ENCODE measurements around the gene FLT1.

The FLT1 gene

GRCh38 chr13:28376604-28377003, 118.3 kb downstream of the FLT1 start:
- DNase-seq, result no peak

- no peak for DNase-seq
Measured at GRCh38 chr13:28375250-28375930, 119.5 kb downstream of the FLT1 start.

DNA sequence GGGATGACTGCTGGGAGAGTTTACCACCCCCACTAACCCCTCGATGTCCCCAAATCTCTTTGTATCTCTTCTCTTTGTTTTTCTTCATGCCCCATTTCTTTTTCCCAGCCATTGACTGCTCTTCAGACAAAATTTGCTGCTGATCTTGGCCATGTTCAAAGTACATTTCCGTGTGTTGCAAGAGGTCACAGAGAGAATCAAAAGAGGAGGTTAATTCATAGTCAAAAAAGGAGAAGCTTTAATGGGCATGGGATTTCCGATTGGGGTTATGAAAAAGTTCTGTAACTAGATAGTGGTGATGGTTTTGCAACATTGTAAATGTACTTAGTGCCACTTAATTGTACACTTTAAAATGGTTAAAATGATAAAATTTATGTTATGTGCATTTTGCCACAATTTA, 121.1 kb downstream of the FLT1 start:
- no peak for DNase-seq

DNA sequence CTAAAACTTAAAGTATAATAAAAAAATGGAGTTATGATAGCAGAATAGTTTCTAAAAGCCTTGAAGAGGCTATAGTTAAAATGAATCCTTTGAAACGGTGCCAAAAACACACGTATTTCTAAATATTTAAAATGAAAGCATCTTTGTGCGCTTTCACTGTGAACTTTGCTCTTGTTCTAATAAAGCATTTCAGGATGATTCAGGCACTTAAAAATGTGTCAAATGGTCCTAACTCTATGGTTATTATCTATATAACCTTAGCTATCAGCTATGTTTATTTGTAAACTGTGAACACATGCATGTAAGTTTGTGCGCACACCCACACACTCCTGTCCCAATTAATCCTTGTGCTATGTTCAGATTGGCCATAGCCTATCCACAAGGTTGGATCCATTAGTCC, 124.5 kb downstream of the FLT1 start:
- DNase-seq, result no peak

GRCh38 chr13:28358708-28359107, 136.2 kb downstream of the FLT1 start:
- no peak for DNase-seq

GRCh38 chr13:28357911-28358433, 137.0 kb downstream of the FLT1 start:
- no peak for DNase-seq

DNA sequence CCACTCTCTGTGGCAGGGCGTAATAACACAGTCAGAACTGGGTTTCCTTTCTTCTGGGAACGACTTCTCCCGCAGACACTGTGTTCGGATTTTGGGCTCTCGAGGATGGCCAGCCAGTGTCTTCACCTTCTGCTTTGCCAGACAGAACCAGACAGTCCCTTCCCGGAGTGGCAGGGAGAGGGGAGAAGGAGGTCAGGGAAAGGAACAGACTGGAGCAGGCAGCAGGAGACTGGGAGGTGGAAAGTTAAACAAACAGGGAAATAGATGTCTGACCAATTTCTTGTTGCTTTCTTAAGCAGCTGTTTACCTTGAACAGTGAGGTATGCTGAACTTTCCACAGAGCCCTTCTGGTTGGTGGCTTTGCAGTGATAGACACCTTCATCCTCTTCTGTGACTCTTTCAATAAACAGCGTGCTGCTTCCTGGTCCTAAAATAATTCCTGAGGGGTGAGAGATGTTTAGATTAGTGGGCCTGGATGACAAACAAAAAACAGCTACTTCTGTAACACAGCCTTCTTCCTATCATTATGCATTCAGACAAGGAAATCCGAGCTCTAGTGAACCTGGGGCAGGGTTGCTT, 137.6 kb downstream of the FLT1 start:
- DNase-seq, result no peak

DNA sequence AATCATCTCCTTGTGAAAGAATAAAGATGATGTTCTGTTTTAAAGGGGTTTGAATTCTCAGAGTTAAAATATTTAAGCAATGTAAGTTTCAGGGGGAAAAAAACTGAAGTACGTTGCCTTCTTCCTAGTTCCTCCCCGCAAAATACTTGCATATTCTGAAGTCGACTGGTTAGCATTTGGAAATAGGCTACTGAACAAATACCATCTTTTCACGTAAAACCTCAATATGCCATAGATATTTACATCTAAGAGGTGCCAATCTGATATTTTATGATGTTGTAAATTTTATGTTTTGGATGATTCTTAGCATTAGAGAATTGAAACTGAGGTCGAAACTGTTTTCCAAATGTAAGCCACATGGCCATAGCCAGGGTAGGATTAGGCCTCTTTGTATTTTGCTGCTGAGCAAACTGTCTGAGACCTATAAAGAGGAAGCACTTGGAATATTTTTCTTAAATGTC, 138.3 kb downstream of the FLT1 start:
- DNase-seq, result no peak

DNA sequence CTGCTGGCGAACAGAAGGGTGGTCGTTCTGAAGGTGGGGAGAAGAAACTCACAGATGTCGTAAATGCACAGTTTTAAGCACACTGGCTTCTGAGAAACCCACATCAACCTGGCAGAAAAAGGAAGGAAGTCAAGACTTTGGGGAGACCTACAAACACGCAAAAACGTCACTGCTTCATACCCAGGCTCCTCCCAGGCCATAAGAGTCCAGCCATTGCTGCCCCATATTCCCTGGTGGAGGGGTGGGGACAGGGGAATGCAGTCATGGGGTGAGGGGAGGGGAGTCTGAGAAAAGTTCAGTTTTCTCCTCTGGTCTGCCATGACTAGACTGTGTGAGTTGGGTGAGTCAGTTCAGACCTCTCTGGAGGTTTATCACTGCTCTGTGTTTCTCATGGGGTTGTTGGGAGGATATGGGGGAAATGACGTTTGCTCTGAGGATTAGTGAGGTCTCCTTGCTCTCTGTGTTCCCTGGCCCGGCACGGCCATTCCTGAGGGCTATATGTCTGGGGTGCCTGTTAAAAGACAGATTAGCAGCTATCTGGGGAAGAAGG, 139.0 kb downstream of the FLT1 start:
- no peak for DNase-seq

DNA sequence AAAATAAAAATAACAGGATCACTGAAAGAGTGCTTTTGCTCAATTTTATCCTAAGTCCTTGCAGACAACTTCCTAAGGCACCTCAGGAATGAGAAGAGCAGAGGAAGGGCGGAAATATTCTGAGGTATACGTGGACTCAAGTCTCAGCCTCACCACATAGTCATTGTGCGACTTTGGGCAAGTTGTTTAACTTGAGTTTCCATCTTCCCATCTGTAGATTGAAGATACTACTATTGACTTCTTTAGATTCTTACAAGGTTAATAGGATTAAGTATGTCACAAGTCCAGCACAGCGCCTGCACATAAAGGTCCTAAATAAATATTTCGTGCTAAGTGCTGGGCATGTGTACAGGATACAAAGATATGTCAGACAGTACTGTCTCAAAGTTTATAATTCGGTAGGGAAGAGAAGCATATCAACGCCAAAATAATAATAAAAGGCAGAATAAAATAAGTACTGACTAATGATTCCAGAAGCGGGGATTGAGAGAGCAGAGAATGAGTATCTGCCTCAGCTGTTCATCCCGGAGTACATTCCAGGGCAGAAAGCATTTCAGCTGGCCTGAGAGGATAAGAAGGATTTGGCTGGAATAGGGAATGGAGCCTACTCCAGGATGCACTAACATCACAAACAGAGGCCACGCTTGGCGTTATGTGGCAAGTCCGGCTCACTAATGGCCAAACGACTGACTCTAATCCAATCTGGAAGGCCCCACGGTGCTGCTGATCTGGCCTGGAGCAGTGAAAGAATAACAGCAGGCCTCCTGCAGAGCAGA, 139.7 kb downstream of the FLT1 start:
- no peak for DNase-seq

- no peak for DNase-seq
Measured at GRCh38 chr13:28353679-28354078, 141.2 kb downstream of the FLT1 start.

GRCh38 chr13:28349907-28350654, 144.8 kb downstream of the FLT1 start:
- DNase-seq, result no peak

DNA sequence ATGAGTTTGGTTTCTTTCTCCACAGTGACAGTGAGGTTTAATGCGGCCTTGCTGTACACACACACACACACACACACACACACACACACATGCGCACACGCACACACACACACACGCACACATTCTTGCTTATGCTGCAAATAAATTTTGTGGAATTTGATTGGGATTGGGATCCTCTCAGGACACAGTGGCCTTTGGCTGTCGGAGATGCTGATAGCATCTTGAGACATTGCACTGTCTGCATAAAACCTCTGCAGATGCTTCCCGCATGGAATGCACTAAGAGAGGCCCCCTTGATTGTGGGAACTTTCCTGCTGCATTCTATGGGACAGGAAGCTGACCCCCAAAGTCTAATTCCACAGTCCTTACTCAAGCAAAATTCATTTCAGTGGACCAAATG, 145.6 kb downstream of the FLT1 start:
- no peak for DNase-seq

- no peak for DNase-seq
Measured at GRCh38 chr13:28347456-28348371, 147.2 kb downstream of the FLT1 start.

- DNase-seq, result no peak
Measured at GRCh38 chr13:28346154-28346553, 148.8 kb downstream of the FLT1 start.

GRCh38 chr13:28344163-28344562, 150.8 kb downstream of the FLT1 start:
- DNase-seq, result no peak

GRCh38 chr13:28342251-28342650, 152.7 kb downstream of the FLT1 start:
- DNase-seq, result no peak

DNA sequence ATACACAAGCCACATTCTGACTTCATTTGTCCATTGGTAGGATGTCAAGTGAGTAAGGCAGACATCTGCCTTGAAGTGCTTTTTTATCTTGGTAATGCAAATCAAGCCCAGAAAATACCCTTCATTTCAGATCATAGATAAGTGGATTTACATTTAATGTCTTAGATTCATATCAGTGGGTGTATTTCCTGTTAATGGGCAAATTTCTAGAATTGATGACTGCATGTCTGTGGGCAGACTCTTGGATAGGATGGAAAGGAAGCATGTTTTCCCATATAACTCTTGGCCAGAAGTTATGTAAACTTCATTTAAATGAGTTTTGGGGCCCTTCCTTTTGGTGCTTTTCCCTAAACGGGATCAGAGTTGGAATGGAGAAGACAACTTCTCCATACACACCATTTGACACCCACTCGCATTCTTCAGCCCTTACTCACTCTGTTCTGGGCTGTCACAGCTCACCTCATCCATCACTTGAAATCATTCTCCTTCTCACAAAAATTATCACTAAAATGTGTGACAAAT, 154.6 kb downstream of the FLT1 start:
- DNase-seq, result no peak

DNA sequence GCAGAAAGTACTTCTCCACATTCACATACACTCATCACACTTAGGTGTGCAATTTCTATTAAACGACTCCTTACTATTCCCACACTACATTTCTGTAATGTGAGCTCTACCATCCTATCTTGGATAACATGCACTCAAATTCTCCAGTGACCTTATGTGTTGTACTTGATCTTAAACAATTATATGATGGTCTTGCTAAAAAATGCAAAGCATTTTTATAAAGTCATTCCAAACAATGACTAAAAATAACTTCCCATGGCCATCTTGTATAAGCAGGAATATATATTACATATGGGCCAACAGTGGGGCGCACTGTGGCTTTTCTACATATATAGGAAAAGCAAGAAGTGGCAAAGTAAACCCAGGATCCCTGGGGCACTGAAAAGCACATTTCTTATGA, 155.5 kb downstream of the FLT1 start:
- no peak for DNase-seq

DNA sequence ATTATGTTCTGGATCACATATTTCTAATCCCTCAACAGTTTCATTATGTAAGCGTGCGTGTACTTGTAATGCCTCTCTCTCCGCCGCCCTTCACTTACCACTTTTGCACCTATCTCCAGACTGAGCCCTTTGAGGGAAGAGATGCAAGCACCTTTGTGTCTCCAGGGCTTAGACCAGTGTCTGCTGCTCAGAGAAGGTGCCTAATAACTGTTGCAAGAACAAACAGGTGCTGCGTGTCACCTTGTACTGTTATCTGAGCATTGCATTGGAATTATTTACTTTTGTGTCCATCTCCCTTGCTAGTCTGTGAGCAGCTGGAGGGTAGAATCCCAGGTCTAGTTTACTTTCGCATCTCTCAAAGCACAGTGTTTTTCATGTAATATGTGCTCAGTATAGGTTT, 156.2 kb downstream of the FLT1 start:
- no peak for DNase-seq

- DNase-seq, result no peak
Measured at GRCh38 chr13:28338006-28338574, 156.8 kb downstream of the FLT1 start.
